ENCODE results near the gene TRPV4.

Gene TRPV4

GRCh38 chr12:109775172-109775881, 57.9 kb downstream of the TRPV4 start:
- FAIRE-seq, result no peak

GRCh38 chr12:109773384-109774011, 59.7 kb downstream of the TRPV4 start:
- no peak for FAIRE-seq

DNA sequence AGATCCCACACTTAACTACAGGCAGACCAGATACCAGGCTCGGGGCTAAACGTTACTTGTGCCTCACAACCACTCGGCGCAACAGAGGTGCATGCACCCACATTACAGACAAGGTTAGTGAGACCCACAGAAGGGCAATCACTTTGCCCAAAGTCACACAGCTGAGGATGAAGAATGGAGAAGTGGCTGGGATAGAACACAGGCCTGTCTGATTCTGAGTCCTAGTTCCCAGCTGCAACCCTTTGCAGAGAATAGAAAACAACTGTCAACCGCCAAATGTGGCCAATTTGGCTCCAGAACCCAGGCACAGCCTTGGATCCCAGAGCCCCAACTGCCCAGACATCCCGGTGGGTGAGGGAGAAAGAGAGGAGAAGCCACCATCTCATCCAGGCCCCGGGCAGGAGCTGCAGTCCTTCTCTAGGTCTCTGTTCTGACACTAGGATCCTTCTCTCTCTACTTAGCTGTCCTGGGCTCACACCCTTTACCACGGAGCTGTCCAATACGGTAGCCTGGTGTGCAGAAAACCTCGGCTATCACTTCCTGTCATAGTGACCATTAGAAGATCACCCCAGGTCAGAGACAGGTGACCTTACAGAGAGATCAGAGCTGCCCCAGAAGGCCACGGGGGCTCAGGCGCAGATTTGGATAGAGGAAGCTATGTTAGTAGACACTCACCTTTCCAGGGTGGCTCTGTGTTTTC, 60.4 kb downstream of the TRPV4 start:
- no peak for FAIRE-seq

DNA sequence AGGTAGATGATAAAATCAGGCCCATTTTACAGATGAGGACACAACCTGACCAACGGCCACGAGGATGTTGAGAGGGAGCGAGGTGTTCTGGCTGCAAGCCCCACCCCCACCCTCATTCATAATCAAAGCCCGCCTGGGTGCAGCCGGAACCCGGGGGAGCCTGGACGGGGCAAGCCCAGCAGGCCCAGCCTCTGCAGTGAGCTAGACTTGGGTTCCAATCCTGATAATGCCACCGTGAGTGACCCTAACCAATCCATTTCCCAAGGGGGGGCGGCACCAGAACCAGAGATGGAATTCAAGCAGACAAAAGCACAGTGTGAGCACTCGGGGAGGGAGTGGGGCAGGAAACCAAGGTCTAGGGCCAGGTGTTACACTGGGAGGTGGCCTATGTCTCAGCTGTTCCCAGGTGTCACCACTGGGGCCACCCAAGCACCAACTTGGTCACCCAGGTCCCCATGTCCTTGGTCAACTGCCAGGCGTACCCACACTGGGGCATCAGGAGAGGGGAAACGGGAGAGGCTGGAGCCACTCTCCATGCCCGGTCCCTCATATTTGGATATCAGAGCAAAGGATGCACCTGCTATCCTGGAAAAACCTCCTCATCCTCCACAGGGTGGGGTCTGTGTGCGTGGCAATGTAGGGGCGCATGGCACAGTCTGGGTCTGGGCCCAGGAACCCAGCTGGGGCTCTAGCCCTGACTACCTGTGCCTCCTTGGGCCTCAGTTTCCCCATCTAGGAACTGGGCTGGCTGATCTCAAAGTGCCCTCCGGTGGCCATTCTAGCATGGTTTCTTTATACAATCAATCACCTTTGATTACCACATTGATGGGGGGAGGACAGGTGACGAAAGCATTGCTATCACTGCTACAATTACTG, 61.2 kb downstream of the TRPV4 start:
- no peak for FAIRE-seq

GRCh38 chr12:109770861-109771670, 62.1 kb downstream of the TRPV4 start:
- FAIRE-seq, result no peak

DNA sequence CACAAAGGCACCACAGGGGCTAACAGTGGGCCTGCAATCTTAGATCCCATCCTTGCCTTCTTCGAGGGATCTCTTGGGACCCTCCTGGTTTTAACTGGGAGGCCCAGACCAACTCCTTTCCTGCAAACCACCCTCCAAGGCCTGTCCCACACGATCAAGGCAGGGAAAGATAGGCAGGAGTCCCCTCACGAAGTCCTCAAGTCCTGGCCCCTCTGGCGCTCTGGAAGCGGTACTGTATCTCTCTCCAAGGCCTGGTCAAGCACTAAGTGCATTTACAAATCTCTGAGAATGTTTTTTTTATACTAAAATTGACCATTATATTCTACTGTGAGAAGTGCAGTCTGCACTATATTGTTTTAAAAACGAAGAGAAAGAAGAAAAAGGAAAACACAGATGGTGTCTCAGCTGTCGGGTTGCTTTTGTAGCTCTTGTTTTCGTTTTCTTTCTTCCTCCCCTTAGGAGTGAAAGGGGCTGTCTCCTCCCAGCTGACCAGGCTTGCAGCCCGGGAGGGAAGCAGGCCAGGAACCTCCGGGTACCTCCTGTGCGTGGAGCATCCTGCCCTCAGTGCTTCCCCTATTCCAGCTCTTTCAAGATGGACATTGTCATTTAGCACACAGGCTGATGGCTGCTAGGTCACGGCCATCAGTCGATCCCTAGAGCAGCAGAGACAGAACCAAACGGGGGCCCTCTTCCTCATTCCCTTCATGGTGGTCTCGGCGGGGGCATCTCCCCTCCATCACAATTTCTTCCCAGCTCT, 62.9 kb downstream of the TRPV4 start:
- no peak for FAIRE-seq

GRCh38 chr12:109768901-109769670, 64.1 kb downstream of the TRPV4 start:
- FAIRE-seq, result no peak

- FAIRE-seq, result no peak
These were observed 65.0 kb downstream of the TRPV4 start for GRCh38 chr12:109767991-109768900.

DNA sequence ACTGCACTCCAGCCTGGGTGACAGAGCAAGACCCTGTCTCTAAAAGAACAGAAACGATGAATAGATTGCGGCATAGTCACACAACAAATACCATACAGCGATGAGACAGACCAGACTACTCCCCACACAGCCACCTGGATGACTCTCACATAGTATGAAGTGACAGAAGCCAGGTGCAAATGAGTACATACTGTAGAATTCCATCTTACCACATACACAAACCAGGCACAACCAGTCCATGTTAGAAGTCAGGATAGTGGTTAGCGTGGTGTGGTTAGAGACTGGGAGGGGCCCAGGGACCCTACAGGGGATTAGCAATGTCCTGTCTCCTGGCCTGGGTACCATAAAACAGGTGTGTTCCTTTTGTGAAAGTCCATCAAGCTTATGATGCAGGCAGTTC, 65.7 kb downstream of the TRPV4 start:
- FAIRE-seq, result no peak

- no peak for FAIRE-seq
These were observed 66.9 kb downstream of the TRPV4 start for GRCh38 chr12:109766251-109766778.

DNA sequence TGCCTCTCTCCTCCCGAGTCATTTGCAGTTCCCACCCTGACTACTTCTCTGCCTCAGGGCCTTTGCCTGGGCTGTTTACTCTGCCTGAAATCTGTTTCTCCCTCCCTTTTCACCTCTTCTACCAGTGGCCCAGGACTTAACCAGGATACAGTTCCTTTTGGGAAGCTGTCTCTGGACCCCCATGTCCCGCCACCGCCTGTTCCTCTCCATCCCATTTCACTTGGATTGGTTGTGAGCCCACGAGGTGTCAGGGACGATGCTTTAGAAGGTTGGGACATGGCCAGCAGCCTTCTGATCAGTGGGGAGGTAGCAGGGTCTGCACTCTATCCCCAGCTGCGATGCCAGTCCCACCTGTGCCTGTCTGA, 67.8 kb downstream of the TRPV4 start:
- no peak for FAIRE-seq

GRCh38 chr12:109764776-109765445, 68.3 kb downstream of the TRPV4 start:
- no peak for FAIRE-seq

DNA sequence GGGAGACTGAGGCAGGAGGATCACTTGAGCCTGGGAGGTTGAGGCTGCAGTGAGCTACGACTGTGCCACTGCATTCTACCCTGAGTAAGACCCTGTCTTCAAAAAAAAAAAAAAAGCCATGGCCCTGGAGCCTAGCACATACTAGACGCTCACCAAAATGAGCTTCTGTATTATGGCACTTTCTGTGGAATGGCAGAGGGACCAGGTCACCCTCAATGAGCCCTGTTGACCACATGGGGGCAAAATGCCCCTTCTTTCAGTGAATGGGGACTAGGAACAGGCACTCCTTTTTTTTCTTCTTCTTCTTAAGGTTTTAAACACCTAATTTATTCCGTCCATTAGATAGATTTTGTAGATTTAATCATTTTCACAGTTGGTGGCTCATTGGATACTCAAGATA, 69.1 kb downstream of the TRPV4 start:
- no peak for FAIRE-seq

DNA sequence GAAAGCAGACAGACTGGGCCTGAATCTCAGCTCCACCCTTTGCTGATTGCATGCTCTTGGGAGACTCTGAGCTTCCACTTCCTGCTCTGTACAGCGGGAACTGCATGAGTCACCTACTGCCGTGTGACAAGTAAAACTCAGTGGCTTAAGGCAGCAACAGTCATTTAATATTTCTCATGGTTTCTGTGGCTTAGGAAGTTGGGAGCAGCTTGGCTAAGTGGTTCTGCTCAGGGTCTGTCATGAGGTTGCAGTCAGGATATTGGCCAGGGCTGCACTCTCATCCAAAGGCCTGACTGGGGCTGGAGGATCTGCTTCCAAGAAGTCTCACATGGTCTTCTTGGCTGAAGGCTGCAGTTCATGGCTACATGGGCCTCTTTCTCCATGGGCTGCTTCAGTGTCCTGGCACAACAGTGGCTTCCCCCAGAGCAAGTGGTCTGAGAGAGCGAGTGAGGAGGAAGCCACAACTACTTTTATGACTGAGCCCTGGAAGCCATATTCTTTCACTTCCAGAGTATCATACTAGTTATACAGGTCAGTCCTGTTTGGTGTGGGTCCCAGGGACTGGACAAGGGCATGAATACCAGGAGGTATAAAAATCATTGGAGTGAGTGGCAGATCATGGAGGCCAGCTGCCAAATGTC, 69.9 kb downstream of the TRPV4 start:
- no peak for FAIRE-seq

DNA sequence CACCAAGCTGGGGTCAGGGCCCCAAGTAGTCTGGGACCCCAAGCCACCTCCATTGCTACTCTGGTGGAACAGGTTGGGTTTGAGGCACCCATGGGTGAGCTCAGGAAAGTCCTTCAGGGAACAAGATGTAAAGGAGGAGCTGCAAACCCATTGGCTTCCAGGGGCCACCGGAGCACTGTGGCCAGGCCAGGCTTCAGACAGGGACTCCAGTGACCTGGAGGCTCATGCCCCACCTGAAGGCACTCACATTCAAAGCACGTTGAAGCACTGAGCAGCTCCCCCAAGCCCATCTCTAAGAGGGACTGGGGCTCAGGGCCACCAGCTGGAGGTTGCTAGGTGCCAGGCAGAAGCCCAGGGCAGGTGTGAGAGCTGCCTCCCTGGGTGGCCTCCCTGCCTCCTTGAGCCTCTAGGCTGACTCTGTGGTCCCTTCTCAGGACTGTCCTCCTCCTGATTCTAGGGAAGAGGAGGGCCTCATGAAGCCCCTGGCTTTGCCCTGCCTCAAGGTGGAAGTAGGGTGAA, 70.5 kb downstream of the TRPV4 start:
- FAIRE-seq, result no peak

DNA sequence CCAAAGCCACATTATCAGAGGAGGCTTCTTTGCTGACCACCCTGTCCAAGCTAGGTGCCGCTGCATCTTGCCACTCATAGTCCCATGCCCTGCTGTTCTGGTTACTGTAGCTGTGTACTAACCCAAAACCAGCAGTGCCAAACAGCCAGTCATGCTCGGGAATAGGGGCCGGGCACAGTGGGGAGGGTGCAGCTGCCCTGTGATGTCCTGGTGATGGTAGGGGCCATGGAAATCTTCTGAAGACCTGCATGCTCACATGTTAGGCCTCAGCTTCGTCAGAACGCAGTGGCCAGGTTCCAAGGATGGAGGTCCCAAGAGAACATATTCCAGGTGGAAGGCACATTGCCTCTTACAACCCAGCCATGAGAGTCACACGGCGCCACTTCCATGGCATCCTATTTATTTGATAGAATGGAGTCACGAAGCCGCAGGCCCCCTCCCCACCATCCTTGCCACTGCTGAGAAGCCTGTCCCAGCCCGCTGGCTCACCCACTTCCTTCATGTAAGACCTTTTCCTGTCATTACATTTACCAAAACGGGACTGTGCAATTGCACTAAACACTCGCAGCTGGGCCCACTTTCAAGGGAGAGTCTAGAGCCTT, 71.0 kb downstream of the TRPV4 start:
- no peak for FAIRE-seq
